HEK293 (cell line): ENCODE data around the gene PDE9A.

Source experiments
- TCF7L2 ChIP-seq: IDR thresholded peaks from 2 replicates; pipeline ENCODE4 v1.6.1; 2011; ENCODE audit warnings: low read depth, mild to moderate bottlenecking, inconsistent platforms, low read length, moderate library complexity, borderline replicate concordance
- ZNF350 ChIP-seq: fragments of 450-650 bp; formaldehyde crosslinking; IDR thresholded peaks from 2 replicates; pipeline ENCODE4 v1.5.0; 2017; ENCODE audit warnings: missing biosample characterization, mild to moderate bottlenecking, missing genetic modification characterization
- ZNF37A ChIP-seq: fragments of 450-650 bp; IDR thresholded peaks from 2 replicates; pipeline ENCODE4 v1.5.1; 2018; ENCODE audit warnings: missing biosample characterization, missing genetic modification characterization
- ZNF548 ChIP-seq: fragments of 450-650 bp; formaldehyde crosslinking; IDR thresholded peaks from 2 replicates; pipeline ENCODE4 v1.5.1; 2016; ENCODE audit warnings: missing biosample characterization, missing genetic modification characterization
- ZNF776 ChIP-seq: fragments of 450-650 bp; formaldehyde crosslinking; IDR thresholded peaks from 2 replicates; pipeline ENCODE4 v1.5.0; 2017; ENCODE audit warnings: missing biosample characterization, missing genetic modification characterization, borderline replicate concordance
- TF ChIP-seq, protein P1 (sequence below): fragments of 450-650 bp; formaldehyde crosslinking; IDR thresholded peaks from 2 replicates; pipeline ENCODE4 v1.5.1; 2016; ENCODE audit warnings: missing biosample characterization, missing genetic modification characterization

DNA sequence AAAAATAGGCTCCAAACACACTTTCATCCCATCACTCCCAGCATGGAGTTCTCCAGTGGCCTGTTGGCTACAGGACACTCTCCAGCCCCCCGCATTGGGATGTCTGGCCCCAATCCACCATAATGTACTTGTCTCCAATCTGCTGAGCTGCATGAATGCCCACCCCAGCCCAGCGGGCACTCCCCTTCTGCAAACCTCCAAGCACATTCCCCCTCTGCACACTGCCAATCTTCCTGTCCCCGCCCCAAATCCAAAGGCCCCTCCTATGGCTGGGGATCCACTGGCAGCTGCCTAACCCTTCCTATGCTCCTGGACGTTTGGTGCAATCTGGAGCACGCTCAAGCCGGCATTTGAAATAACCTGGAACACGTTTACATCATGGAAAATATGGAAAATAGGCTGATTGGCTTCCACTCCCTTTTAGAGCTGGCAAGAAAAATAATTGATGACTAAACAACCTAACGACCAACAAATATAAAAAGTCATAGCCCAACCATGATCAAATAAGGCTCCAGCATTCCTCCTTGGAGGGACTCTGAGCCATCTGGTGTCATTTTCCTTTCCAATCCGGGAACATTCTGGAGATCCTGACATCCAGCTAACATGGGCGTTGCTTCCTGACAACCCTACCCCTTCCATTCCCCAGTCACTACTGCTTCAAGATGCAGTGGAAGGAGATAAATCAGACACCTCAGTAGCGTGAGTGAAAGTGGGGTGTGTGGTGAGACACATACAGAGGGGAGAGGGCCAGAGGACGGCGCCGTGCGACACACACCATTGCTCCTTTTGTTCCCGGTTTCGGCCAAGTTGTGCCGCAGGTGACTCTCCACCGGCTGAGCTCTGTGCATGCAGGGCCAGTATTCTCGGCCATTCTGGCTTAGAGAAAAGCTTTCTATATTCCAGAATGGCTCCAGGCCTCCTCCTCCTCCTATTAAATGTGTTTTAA, 41.6 kb downstream of the PDE9A start:
- TF ChIP-seq ZNF37A (no peak), ZNF350 (tag by site-specific recombination) (no peak), ZNF548 (tag by site-specific recombination) (no peak), TCF7L2 (no peak), ZNF776 (no peak)
- TF ChIP-seq, protein P1, sequence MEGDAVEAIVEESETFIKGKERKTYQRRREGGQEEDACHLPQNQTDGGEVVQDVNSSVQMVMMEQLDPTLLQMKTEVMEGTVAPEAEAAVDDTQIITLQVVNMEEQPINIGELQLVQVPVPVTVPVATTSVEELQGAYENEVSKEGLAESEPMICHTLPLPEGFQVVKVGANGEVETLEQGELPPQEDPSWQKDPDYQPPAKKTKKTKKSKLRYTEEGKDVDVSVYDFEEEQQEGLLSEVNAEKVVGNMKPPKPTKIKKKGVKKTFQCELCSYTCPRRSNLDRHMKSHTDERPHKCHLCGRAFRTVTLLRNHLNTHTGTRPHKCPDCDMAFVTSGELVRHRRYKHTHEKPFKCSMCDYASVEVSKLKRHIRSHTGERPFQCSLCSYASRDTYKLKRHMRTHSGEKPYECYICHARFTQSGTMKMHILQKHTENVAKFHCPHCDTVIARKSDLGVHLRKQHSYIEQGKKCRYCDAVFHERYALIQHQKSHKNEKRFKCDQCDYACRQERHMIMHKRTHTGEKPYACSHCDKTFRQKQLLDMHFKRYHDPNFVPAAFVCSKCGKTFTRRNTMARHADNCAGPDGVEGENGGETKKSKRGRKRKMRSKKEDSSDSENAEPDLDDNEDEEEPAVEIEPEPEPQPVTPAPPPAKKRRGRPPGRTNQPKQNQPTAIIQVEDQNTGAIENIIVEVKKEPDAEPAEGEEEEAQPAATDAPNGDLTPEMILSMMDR (tag by site-specific recombination), result no peak
